ENCODE data around the gene RAB10. TPM values are rescaled to one million over a fixed set of nuclear protein-coding genes. Genes with fewer than 3 reads are reported as not detected.

RAB10 gene
- total and polyA plus RNA-seq, 8 donors = 22.2 to 591 (median 71.7) TPM

DNA sequence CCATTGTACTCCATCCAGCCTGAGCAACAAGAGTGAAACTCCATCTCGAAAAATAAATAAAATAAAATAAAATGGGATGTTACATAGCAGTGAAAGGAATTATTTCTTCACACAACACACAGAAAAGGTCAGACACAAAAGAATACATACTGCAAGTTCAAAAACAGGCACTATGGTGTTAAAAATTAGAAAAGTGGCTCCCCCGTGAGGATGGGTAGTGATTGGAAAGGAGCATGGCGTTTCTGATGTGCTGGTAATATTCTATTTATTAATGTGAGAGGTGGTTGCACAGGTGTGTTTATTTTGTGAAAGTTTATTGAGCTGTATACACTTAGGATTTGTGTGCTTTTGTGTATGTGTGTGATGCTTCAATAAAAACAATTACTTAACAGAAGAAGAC is 22.9 kb upstream of the RAB10 start:
- Histone ChIP-seq H3K27me3 (no peaks in the 10 kb centered on the region), H3K9me3 (no peaks in the 10 kb centered on the region), H3K4me1 (peaks cover 0 to 48% (median 29%) of the 10 kb centered on the region in 4 donors), H3K27ac (peak overlapping the region in 1 of 5 donors; percentile 83), H3K36me3 (no peaks in the 10 kb centered on the region), H3K4me3 (no peak overlapping the region)
- intact Hi-C loops (cut with DNase I; ENCODE audit: low total_unique reads) = no loop called here
- TF ChIP-seq POLR2A (IDR thresholded peaks at IDR 0.05) (no peak), EP300 (IDR thresholded peaks at IDR 0.05) (no peak), POLR2AphosphoS5 (IDR thresholded peaks at IDR 0.05) (no peak), CTCF (IDR thresholded peaks at IDR 0.05) (no peak)
- no peak for DNase-seq
- WGBS, 5 donors = 65 to 77% (median 66%) methylated on average over 3 of the region's 3 CpGs

DNA sequence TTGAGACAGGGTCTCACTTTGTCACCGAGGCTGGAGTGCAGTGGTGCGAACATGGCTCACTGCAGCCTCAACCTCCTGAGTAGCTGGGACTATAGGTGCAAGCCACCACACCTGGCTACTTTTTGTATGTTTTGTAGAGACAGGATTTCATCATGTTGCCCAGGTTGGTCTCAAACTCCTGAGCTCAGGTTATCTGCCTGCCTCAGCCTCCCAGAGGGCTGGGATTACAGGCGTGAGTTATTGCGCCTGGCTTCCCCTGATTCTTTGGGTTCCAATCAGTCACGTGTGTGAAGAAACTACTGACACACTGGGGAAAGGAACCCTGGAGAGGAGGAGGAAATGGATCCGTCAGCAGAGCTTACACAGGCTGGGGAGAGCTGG is 22.3 kb upstream of the RAB10 start:
- 49 to 66% (median 51%) methylated on average over 6 of the region's 6 CpGs for WGBS, 5 donors
- no peaks in the 10 kb centered on the region for H3K27me3 ChIP-seq
- peaks cover 0 to 55% (median 30%) of the 10 kb centered on the region in 4 donors for H3K4me1 ChIP-seq
- H3K27ac ChIP-seq = peak overlapping the region; percentile 56 to 83 (median 70)
- no peak for DNase-seq
- no peak overlapping the region for H3K4me3 ChIP-seq
- H3K36me3 ChIP-seq = no peaks in the 10 kb centered on the region
- intact Hi-C loops (cut with DNase I; ENCODE audit: low total_unique reads) = no loop called here
- TF ChIP-seq EP300 (IDR thresholded peaks at IDR 0.05) = no peak
- H3K9me3 ChIP-seq = no peaks in the 10 kb centered on the region

- peak; percentile 80 to 86 for DNase-seq
- intact Hi-C loops (cut with DNase I; ENCODE audit: low total_unique reads) = no loop called here
- H3K9me3 ChIP-seq = no peaks in the 10 kb centered on the region
- 16 to 36% (median 24%) methylated on average over 14 of the region's 14 CpGs for WGBS, 5 donors
- TF ChIP-seq EP300 (IDR thresholded peaks at IDR 0.05) = no peak
- TF ChIP-seq POLR2A (IDR thresholded peaks at IDR 0.05) = no peak
- TF ChIP-seq POLR2AphosphoS5 (IDR thresholded peaks at IDR 0.05) = peak in 2 of 3 donors; percentile 43 to 59
- no peak for TF ChIP-seq CTCF (IDR thresholded peaks at IDR 0.05)
- H3K27ac ChIP-seq = peak overlapping the region; percentile 56 to 83 (median 70)
- H3K27me3 ChIP-seq = no peaks in the 10 kb centered on the region
- no peak overlapping the region for H3K4me3 ChIP-seq
- H3K4me1 ChIP-seq = peaks cover 0 to 61% (median 35%) of the 10 kb centered on the region in 4 donors
- H3K36me3 ChIP-seq = no peaks in the 10 kb centered on the region
These were observed 21.7 kb upstream of the RAB10 start for GRCh38 chr2:26011990-26012856.

GRCh38 chr2:26013668-26014067 is 20.2 kb upstream of the RAB10 start:
- H3K36me3 ChIP-seq = no peaks in the 10 kb centered on the region
- intact Hi-C loops (cut with DNase I; ENCODE audit: low total_unique reads) = no loop called here
- no peak overlapping the region for H3K27ac ChIP-seq
- TF ChIP-seq POLR2A (IDR thresholded peaks at IDR 0.05) (no peak), EP300 (IDR thresholded peaks at IDR 0.05) (no peak), POLR2AphosphoS5 (IDR thresholded peaks at IDR 0.05) (no peak), CTCF (IDR thresholded peaks at IDR 0.05) (no peak)
- no peak overlapping the region for H3K4me3 ChIP-seq
- WGBS, 5 donors = 91 to 95% (median 94%) methylated on average over 1 of the region's 1 CpG
- no peak for DNase-seq
- H3K27me3 ChIP-seq = no peaks in the 10 kb centered on the region
- no peaks in the 10 kb centered on the region for H3K9me3 ChIP-seq
- peaks cover 8 to 75% (median 49%) of the 10 kb centered on the region in 4 donors for H3K4me1 ChIP-seq

Measured in stomach (tissue), 9 donors.